Natural killer cell (primary cell): Measurements from ENCODE around the gene FOXO1. TPM values are rescaled to one million over a fixed set of nuclear protein-coding genes. Genes with fewer than 3 reads are reported as not detected.

Source experiments
- ATAC-seq, 3 donors: fragments of 150-1000 bp in 2 of 3; fragments of 200-7000 bp in 1 of 3; cut with Tn5 transposase; 1 replicate in 1 of 3; 2 replicates in 2 of 3; pipeline ENCODE4 v1.10.0; 2021; ENCODE audit warnings: mild to moderate bottlenecking in 2 of 3, moderate library complexity in 2 of 3
- DNase-seq, 2 donors: peaks; one replicate each; pipeline versions ENCODE4 v3.0.0 to v3.0.0-alpha.2; 2013 to 2021; ENCODE audit warnings: mixed read lengths in 1 of 2
- H3K27ac ChIP-seq: one replicate; pipeline ENCODE4 v1.5.1; 2013; ENCODE audit warnings: mild to moderate bottlenecking, low read length
- H3K27me3 ChIP-seq: one replicate; pipeline ENCODE4 v1.6.1; 2013; ENCODE audit warnings: low read length; ENCODE audit not compliant: control insufficient read depth, insufficient read depth
- H3K36me3 ChIP-seq: one replicate; pipeline ENCODE4 v1.6.1; 2013; ENCODE audit warnings: low read length; ENCODE audit not compliant: control insufficient read depth, insufficient read depth
- H3K4me1 ChIP-seq: one replicate; pipeline ENCODE4 v1.6.1; 2013; ENCODE audit warnings: low read length; ENCODE audit not compliant: control insufficient read depth, insufficient read depth
- H3K4me3 ChIP-seq: one replicate; pipeline ENCODE4 v1.5.1; 2013; ENCODE audit warnings: low read length
- H3K9me3 ChIP-seq: one replicate; pipeline ENCODE4 v1.6.1; 2013; ENCODE audit warnings: low read length; ENCODE audit not compliant: control insufficient read depth, insufficient read depth
- H3K27ac Mint-ChIP-seq, 2 donors: one replicate each; pipeline ENCODE4 v1.8.0; 2022; ENCODE audit warnings: mild to moderate bottlenecking in 2 of 2, mixed read lengths in 2 of 2, moderate library complexity in 1 of 2
- H3K27me3 Mint-ChIP-seq, 2 donors: one replicate each; pipeline ENCODE4 v1.8.0; 2022; ENCODE audit warnings: low read depth in 2 of 2, mixed read lengths in 2 of 2
- H3K36me3 Mint-ChIP-seq: one replicate; pipeline ENCODE4 v1.8.0; 2022; ENCODE audit warnings: mixed read lengths
- H3K4me1 Mint-ChIP-seq, 2 donors: one replicate each; pipeline ENCODE4 v1.8.0; 2022; ENCODE audit warnings: mixed read lengths in 2 of 2
- H3K4me3 Mint-ChIP-seq: one replicate; pipeline ENCODE4 v1.8.0; 2022; ENCODE audit warnings: mild to moderate bottlenecking, moderate library complexity, mixed read lengths
- H3K9me3 Mint-ChIP-seq, 2 donors: one replicate each; pipeline ENCODE4 v1.8.0; 2022; ENCODE audit warnings: mixed read lengths in 2 of 2
- WGBS: methylation state at CpG from one replicate; pipeline ENCODE4 v1.1.7; 2013; ENCODE audit warnings: missing lambda C conversion rate; ENCODE audit not compliant: insufficient coverage; 5-methylcytosine and 5-hydroxymethylcytosine counted together
- intact Hi-C: fragments of 100-400 bp; cut with micrococcal nuclease; formaldehyde crosslinking; loops from one replicate; pipeline ENCODE4 v1.14.2; 2022
- total RNA-seq, 4 donors: library from RNA; stranded (reverse); fragments of 120-200 nt in 1 of 4; gene quantifications; one replicate each; pipeline versions ENCODE4 v1.2.3 to v1.2.4, GENCODE V29; 2013 to 2022
- TF ChIP-seq, protein P1 (sequence below): fragments of 200-600 bp; IDR thresholded peaks from one replicate; pipeline ENCODE4 v1.8.0; 2022; ENCODE audit warnings: antibody characterized with exemption

Gene FOXO1
- total RNA-seq, 3 donors from 2014 or later (not counting 1 experiment from before 2014, with no cell fraction given): 23.9 to 29.8 (median 27.6) TPM

DNA sequence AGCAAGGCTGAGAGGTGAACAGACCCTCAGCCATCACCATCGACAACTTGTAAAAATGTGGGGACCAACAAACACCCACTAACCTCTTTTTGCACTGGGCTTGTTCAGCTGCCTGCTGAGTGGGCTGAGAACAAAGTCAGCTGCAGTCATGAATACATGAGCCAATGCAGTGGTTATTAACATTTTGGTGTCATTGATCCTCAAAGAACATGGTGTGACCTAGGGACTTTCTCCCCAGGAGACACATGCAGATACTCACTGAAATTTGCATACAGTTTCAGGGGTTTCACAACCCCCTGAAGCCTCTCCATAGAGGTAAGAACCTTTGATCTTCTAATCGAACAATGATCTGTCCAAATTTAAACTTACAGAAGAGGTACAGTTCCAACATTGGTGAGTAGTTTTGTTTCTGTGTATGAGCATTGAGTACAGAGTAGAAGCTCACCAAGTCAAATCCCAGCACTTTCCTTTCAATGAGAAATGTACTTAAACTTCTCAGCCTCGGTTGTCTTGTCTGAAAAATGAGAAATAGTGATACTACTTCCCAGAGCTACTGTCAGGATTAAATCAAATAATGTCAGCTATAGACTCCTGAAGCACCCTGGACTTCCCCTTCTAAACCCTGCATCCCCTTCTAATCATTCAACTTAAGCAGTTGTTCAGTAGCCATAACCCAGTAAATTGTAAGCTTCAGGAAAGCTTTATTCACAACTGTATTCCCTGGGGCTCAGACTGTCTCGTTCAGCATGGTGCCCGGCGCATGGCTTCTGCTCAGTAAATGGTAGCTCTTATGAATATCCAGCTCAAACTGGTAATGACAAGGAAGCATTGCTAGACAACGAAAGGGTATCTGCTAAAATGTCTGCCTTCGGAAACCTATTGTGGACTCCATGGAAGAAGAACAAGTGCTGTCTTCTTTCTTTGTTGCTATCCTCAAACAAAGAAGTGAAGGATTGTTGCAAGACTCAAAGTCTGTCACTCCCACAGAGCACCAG is 148.7 kb downstream of the FOXO1 start:
- H3K9me3 Mint-ChIP-seq: no peaks in the 10 kb centered on the region
- H3K27me3 Mint-ChIP-seq: peaks cover 0 to 3% of the 10 kb centered on the region in 2 donors
- intact Hi-C loops: no loop called here
- Histone ChIP-seq H3K27me3 (no peaks in the 10 kb centered on the region), H3K4me1 (peaks cover 11% of the 10 kb centered on the region), H3K36me3 (no peaks in the 10 kb centered on the region), H3K4me3 (no peak overlapping the region), H3K27ac (no peak overlapping the region), H3K9me3 (no peaks in the 10 kb centered on the region)
- TF ChIP-seq, protein P1, sequence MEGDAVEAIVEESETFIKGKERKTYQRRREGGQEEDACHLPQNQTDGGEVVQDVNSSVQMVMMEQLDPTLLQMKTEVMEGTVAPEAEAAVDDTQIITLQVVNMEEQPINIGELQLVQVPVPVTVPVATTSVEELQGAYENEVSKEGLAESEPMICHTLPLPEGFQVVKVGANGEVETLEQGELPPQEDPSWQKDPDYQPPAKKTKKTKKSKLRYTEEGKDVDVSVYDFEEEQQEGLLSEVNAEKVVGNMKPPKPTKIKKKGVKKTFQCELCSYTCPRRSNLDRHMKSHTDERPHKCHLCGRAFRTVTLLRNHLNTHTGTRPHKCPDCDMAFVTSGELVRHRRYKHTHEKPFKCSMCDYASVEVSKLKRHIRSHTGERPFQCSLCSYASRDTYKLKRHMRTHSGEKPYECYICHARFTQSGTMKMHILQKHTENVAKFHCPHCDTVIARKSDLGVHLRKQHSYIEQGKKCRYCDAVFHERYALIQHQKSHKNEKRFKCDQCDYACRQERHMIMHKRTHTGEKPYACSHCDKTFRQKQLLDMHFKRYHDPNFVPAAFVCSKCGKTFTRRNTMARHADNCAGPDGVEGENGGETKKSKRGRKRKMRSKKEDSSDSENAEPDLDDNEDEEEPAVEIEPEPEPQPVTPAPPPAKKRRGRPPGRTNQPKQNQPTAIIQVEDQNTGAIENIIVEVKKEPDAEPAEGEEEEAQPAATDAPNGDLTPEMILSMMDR: no peak
- ATAC-seq (no peak), DNase-seq (no peak)
- no peaks in the 10 kb centered on the region for H3K36me3 Mint-ChIP-seq
- peak overlapping the region in 1 of 2 donors; percentile 15 for H3K27ac Mint-ChIP-seq
- peaks cover 0 to 11% of the 10 kb centered on the region in 2 donors for H3K4me1 Mint-ChIP-seq
- 82% methylated on average over 7 of the region's 8 CpGs for WGBS
- H3K4me3 Mint-ChIP-seq: no peak overlapping the region

DNA sequence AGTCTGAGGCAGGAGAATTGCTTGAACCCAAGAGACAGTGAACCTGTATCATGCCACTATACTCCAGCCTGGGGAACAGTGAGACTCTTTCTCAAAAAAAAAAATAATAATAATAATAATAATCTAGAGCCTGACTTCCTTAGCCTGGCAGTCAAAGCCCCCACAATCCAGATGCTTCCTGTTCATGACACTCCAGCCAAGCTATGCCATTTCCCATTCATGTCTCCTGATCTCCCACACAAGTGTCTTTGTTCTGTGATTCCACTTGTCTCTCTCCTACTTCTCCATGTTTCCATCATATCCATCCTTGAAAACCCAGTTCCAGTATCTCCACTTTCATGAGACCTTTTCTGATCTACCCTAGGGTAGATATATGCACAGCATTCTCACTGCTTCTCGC is 150.7 kb downstream of the FOXO1 start:
- H3K4me1 Mint-ChIP-seq: peaks cover 0 to 11% of the 10 kb centered on the region in 2 donors
- no peaks in the 10 kb centered on the region for H3K36me3 Mint-ChIP-seq

DNA sequence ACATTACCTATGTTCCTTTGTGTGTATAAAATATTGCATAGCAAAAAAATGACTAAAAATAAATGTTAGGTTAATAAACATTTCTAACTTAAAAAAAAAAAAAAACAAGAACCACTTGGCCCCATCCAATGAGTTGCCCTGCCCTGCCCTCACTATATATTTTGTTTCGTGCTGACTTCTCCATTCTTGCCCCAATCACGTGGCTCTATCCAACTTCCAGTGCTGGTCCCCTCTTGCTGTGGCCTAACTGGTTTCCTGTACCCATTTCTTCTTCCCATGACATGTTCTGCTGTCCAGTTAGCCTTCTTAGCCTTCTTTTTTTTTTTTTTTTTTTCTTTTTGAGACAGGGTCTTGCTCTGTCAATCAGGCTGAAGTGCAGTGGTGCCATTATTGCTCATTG is 151.6 kb downstream of the FOXO1 start:
- DNase-seq (no peak), ATAC-seq (no peak)
- no peaks in the 10 kb centered on the region for H3K9me3 ChIP-seq
- peaks cover 11% of the 10 kb centered on the region for H3K4me1 ChIP-seq
- H3K27me3 ChIP-seq: no peaks in the 10 kb centered on the region
- no peak overlapping the region for H3K4me3 ChIP-seq
- H3K27me3 Mint-ChIP-seq: peaks cover 0 to 5% of the 10 kb centered on the region in 2 donors
- H3K9me3 Mint-ChIP-seq: no peaks in the 10 kb centered on the region
- no peak overlapping the region for H3K4me3 Mint-ChIP-seq
- H3K4me1 Mint-ChIP-seq: peaks cover 0 to 11% of the 10 kb centered on the region in 2 donors
- TF ChIP-seq, protein P1: no peak
- H3K36me3 Mint-ChIP-seq: no peaks in the 10 kb centered on the region
- H3K27ac ChIP-seq: no peak overlapping the region
- no peaks in the 10 kb centered on the region for H3K36me3 ChIP-seq
- H3K27ac Mint-ChIP-seq: no peak overlapping the region
- WGBS: 71% methylated on average over 2 of the region's 2 CpGs
- intact Hi-C loops: no loop called here

More for the DNA sequence above, 150.7 kb downstream of the FOXO1 start:
- TF ChIP-seq, protein P1: no peak
- no peak overlapping the region for H3K4me3 ChIP-seq
- H3K9me3 Mint-ChIP-seq: no peaks in the 10 kb centered on the region
- no peaks in the 10 kb centered on the region for H3K9me3 ChIP-seq
- WGBS: 90% methylated on average over 1 of the region's 1 CpG
- intact Hi-C loops: no loop called here
- no peak overlapping the region for H3K27ac ChIP-seq
- H3K4me3 Mint-ChIP-seq: no peak overlapping the region
- ATAC-seq: no peak
- DNase-seq: no peak
- H3K27me3 ChIP-seq: no peaks in the 10 kb centered on the region
- H3K27ac Mint-ChIP-seq: no peak overlapping the region
- peaks cover 11% of the 10 kb centered on the region for H3K4me1 ChIP-seq
- H3K36me3 ChIP-seq: no peaks in the 10 kb centered on the region
- peaks cover 0 to 4% of the 10 kb centered on the region in 2 donors for H3K27me3 Mint-ChIP-seq
